SK-N-MC (cell line): ENCODE measurements around the gene CTNND2.
A peak's percentile ranks its signal among the peaks of the same experiment; 100 is the strongest.

Source experiments
- DNase-seq: peaks from one replicate; pipeline ENCODE4 v3.0.0-alpha.2; 2011; ENCODE audit warnings: low read depth, low spot score
- H3K27ac ChIP-seq: fragments of 200-600 bp; sonication (generic); 2 replicates; pipeline ENCODE4 v1.5.1; 2016; ENCODE audit warnings: mixed run types
- H3K36me3 ChIP-seq: fragments of 200-600 bp; sonication (generic); 2 replicates; pipeline ENCODE4 v1.6.1; 2017; ENCODE audit warnings: antibody characterized with exemption, low read length, mixed read lengths; ENCODE audit not compliant: insufficient read depth
- H3K4me3 ChIP-seq: fragments of 200-600 bp; sonication (generic); 2 replicates; pipeline ENCODE4 v1.5.1; 2016
- H3K9ac ChIP-seq: fragments of 200-600 bp; sonication (generic); 2 replicates; pipeline ENCODE4 v1.8.0; 2017; ENCODE audit warnings: mixed run types, mixed read lengths; ENCODE audit not compliant: insufficient read length
- H3K9me3 ChIP-seq: fragments of 200-600 bp; sonication (generic); 2 replicates; pipeline ENCODE4 v1.6.1; 2017; ENCODE audit warnings: low read depth, mild to moderate bottlenecking, antibody characterized with exemption, low read length, moderate library complexity, mixed read lengths
- EZH2 ChIP-seq: fragments of 200-600 bp; sonication (generic); IDR thresholded peaks from one replicate; pipeline ENCODE4 v1.6.1; 2017; ENCODE audit warnings: antibody characterized with exemption
- FOXP2 ChIP-seq: optimal IDR thresholded peaks from 2 replicates; pipeline ENCODE3; 2011; ENCODE audit warnings: mild to moderate bottlenecking, moderate library complexity; ENCODE audit not compliant: insufficient read depth; ENCODE audit errors: extremely low read length, control extremely low read depth
- POLR2AphosphoS5 ChIP-seq: IDR thresholded peaks from 2 replicates; pipeline ENCODE4 v1.6.1; 2012; ENCODE audit warnings: mild to moderate bottlenecking, low read depth, low read length, borderline replicate concordance

CTNND2 gene

GRCh38 chr5:11407556-11408145 lies 496.6 kb downstream of the CTNND2 start:
- H3K9me3 ChIP-seq: no peaks in the 10 kb centered on the region
- DNase-seq: no peak
- TF ChIP-seq POLR2AphosphoS5 (no peak), EZH2 (no peak), FOXP2 (no peak)
- no peak overlapping the region for H3K9ac ChIP-seq
- no peak overlapping the region for H3K4me3 ChIP-seq
- no peaks in the 10 kb centered on the region; the same call in 1 of the 2 replicates for H3K36me3 ChIP-seq
- H3K27ac ChIP-seq: no peak overlapping the region

DNA sequence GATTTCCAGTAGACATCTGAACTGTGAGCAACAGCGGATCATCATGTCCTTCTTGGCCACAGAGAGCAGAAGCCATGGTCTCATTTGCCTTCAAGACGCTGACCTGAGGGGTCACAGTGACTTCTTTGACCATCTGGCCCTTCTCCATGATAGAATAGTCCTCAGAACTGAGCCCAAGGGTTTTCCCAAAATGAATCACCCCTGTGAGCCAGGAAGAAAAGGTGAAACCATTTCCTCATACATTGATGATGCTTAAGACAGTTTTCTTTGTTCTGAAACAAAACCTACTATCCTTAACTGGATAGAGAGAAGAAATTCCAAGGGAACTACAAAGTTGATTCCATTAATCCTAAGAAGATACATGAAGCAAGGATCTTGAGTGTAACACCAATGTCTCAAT lies 503.9 kb downstream of the CTNND2 start:
- TF ChIP-seq FOXP2 (no peak), POLR2AphosphoS5 (no peak), EZH2 (no peak)
- DNase-seq: no peak
- Histone ChIP-seq H3K27ac (no peak overlapping the region), H3K4me3 (no peak overlapping the region), H3K36me3 (no peaks in the 10 kb centered on the region), H3K9ac (no peak overlapping the region), H3K9me3 (no peaks in the 10 kb centered on the region)

- H3K36me3 ChIP-seq: no peaks in the 10 kb centered on the region
- no peak for DNase-seq
- no peak overlapping the region for H3K4me3 ChIP-seq
- H3K9me3 ChIP-seq: no peaks in the 10 kb centered on the region
- TF ChIP-seq EZH2: no peak
- no peak for TF ChIP-seq POLR2AphosphoS5
- TF ChIP-seq FOXP2: no peak
- no peak overlapping the region for H3K9ac ChIP-seq
- no peak overlapping the region for H3K27ac ChIP-seq
Measured at GRCh38 chr5:11398728-11399127, 505.5 kb downstream of the CTNND2 start.

- Histone ChIP-seq H3K9ac (no peak overlapping the region), H3K4me3 (no peak overlapping the region), H3K9me3 (no peaks in the 10 kb centered on the region), H3K27ac (no peak overlapping the region), H3K36me3 (no peaks in the 10 kb centered on the region)
- DNase-seq: no peak
- TF ChIP-seq FOXP2 (no peak), EZH2 (no peak), POLR2AphosphoS5 (no peak)
Measured at GRCh38 chr5:11397549-11397948, 506.7 kb downstream of the CTNND2 start.

- no peak for TF ChIP-seq EZH2
- no peak for TF ChIP-seq FOXP2
- no peak for TF ChIP-seq POLR2AphosphoS5
- Histone ChIP-seq H3K9ac (no peak overlapping the region), H3K36me3 (no peaks in the 10 kb centered on the region), H3K4me3 (no peak overlapping the region), H3K9me3 (no peaks in the 10 kb centered on the region), H3K27ac (no peak overlapping the region)
- no peak for DNase-seq
Measured at GRCh38 chr5:11396917-11397316, 507.3 kb downstream of the CTNND2 start.

DNA sequence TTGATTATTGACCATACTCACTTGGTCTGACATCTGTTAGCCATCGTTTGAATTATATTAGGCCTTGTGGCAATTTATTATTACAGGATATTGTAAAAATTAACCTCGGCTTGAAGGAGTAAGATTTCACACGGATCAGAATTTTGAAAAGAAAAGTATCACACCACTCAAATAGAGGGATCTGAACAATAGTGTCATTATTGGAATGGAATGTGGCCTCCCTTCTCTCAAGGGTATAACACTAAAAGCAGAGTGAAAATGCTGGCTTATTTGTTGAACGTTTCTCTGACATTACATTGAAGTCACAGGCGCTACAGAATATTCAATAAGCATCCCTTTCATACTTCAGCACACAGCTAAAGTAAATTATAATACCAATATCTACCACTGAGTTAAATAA lies 509.3 kb downstream of the CTNND2 start:
- no peak for DNase-seq
- TF ChIP-seq POLR2AphosphoS5 (no peak), EZH2 (no peak), FOXP2 (no peak)
- Histone ChIP-seq H3K4me3 (no peak overlapping the region), H3K36me3 (no peaks in the 10 kb centered on the region), H3K9ac (no peak overlapping the region), H3K27ac (no peak overlapping the region), H3K9me3 (no peaks in the 10 kb centered on the region)

GRCh38 chr5:11390291-11390767 lies 513.9 kb downstream of the CTNND2 start:
- TF ChIP-seq FOXP2: no peak
- TF ChIP-seq EZH2: no peak
- no peaks in the 10 kb centered on the region for H3K36me3 ChIP-seq
- no peaks in the 10 kb centered on the region for H3K9me3 ChIP-seq
- no peak overlapping the region for H3K9ac ChIP-seq
- H3K4me3 ChIP-seq: no peak overlapping the region
- no peak overlapping the region for H3K27ac ChIP-seq
- DNase-seq: no peak

DNA sequence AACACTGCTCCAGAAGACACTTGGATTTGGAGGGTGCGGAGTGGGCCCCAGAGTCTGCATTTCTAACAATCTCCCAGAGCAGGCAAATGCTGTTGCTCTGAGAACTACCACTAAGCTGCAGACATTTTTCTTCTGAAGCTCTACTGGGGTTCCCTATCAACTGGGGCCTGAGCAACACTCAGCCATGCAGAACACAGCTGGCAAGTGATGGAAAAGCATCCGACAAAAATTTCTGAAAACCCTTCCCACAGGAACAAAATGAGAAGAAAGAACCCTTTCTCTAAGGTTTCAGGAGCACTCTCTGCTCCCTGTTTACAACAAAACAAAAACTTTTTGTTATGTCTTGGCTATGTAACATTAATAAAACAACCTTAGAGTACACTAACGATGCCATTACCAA lies 516.9 kb downstream of the CTNND2 start:
- no peak for DNase-seq
- Histone ChIP-seq H3K4me3 (no peak overlapping the region), H3K36me3 (no peaks in the 10 kb centered on the region), H3K27ac (no peak overlapping the region), H3K9ac (no peak overlapping the region), H3K9me3 (no peaks in the 10 kb centered on the region)
- no peak for TF ChIP-seq FOXP2

DNA sequence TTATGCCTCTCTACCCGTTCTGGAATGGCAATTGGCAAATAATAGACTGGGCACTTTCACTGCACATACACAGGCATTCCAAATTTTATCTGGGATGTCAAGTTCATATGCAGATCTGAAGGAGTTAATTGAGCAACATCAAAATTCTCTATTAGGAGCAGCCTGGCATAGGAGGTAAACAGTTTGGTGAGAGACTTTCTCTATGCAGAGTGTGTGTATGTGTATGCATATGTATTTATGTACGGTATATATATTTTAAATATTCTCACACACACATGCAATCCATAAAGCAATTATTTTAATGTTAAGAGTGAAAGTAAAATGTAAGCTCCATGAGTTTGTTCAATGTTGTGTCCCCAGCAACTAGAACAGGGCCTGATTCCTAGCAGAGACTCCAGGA lies 517.8 kb downstream of the CTNND2 start:
- H3K4me3 ChIP-seq: peak overlapping the region; percentile 43; the same call in 1 of the 2 replicates
- no peak overlapping the region for H3K9ac ChIP-seq
- H3K36me3 ChIP-seq: no peaks in the 10 kb centered on the region
- no peak for TF ChIP-seq FOXP2
- no peak for TF ChIP-seq POLR2AphosphoS5
- H3K9me3 ChIP-seq: no peaks in the 10 kb centered on the region
- DNase-seq: no peak
- peak overlapping the region; percentile 62; the same call in 1 of the 2 replicates for H3K27ac ChIP-seq
